Cardiac septum (tissue), 1 donor: ENCODE data around the gene FOLR2. TPM values are rescaled to one million over a fixed set of nuclear protein-coding genes. Genes with fewer than 3 reads are reported as not detected.
"Not testable (repeated sequence)": the region's sequence is repeated elsewhere in the genome, so short reads cannot be mapped to it uniquely, and the experiment has no call there.

Experiments
- DNase-seq: peaks from one replicate; pipeline ENCODE4 v3.0.0-alpha.2; 2020; ENCODE audit warnings: low spot score
- intact Hi-C: fragments of 100-400 bp; cut with DNase I; formaldehyde crosslinking; loops from one replicate; pipeline ENCODE4 v1.14.0; 2022
- long read RNA-seq: library from polyadenylated mRNA; unstranded; transcript quantifications from one replicate; pipeline ENCODE4 v2.0.0, GENCODE V29; 2021
- total RNA-seq: library from RNA; stranded (reverse); fragmentation: NEBNext Ultra II Directional; extraction: Animal tissue kit (Norgen Biotek cat#: 25700); gene quantifications from one replicate; pipeline ENCODE4 v1.2.1, GENCODE V29; 2021
- donor health status: DM: no; HTN: no; CAD: no.

Gene FOLR2
- total RNA-seq, result 11.7 TPM
- long read RNA-seq, partial matches to known transcripts, result 0 of 6 reads
- long read RNA-seq, other reads (novel, unspliced or antisense), result 1 of 6 reads

- intact Hi-C loops, result no loop called here
- DNase-seq, result no peak
Observed at GRCh38 chr11:72216638-72217037, at the start of gene FOLR2. Gene FOLR2, plus strand, starts transcription at chr11:72216794. Its CDS starts 1,791 bp downstream, at chr11:72218585.

DNA sequence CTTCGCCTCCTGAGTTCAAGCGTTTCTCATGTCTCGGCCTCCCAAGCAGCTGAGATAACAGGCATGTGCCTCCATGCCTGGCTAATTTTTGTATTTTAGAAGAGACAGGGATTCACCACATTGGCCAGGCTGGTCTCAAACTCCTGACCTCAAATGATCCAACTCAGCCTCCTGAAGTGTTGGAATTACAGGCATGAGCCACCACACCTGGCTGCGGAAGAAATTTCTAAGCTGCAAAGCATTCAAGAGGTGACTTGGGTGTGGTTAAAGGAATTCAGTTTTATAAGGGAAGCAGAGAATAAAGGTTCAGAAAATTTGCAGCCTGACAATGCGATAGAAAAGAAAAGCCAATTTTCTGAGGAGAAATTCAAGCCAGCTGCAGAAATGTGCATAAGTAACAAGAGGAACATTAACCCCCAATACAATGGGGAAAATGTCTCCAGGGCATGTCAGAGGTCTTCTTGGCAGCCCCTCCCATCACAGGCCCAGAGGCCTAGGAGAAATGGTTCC, 47.5 kb upstream of the FOLR2 start:
- intact Hi-C loops, DNase-seq: not testable (repeated sequence)

DNA sequence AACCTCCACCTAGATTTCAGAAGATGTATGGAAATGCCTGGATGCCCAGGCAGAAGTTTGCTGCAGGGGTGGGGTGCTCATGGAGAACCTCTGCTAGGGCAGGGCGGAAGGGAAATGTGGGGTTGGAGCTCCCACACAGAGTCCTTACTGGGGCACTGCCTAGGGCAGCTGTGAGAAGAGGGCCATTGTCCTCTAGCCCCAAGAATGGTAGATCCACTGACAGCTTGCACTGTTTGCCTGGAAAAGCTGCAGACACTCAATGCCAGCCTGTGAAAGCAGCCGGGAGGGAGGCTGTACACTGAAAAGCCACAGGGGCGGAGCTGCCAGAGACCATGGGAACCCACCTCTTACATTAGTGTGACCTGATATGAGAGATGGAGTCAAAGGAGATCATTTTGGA, 46.8 kb upstream of the FOLR2 start:
- intact Hi-C loops, DNase-seq: not testable (repeated sequence)

- intact Hi-C loops, DNase-seq: not testable (repeated sequence)
Observed at GRCh38 chr11:72172043-72172442, 44.6 kb upstream of the FOLR2 start.

DNA sequence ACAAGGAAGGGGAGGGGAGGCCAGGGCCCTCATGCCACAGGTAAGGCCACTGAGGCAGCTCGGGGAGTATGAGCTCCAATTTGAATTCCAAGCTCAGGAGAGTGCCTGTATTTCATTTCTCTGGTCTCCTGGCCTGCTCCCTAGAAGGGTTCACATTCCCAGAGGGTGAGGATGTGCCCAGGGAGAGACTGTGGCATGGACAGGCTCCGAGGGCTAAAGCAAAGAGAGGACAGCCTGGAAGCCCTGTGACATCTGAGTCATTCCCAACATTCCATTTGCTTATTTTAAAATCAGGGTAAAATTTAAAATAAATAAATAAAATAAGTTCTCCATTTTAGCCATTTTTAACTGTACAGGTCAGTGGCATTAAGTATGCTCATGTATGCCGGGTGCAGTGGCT, 43.3 kb upstream of the FOLR2 start:
- no peak for DNase-seq
- intact Hi-C loops, result no loop called here

GRCh38 chr11:72174302-72175070, 42.1 kb upstream of the FOLR2 start:
- intact Hi-C loops, result no loop called here
- DNase-seq, result no peak

DNA sequence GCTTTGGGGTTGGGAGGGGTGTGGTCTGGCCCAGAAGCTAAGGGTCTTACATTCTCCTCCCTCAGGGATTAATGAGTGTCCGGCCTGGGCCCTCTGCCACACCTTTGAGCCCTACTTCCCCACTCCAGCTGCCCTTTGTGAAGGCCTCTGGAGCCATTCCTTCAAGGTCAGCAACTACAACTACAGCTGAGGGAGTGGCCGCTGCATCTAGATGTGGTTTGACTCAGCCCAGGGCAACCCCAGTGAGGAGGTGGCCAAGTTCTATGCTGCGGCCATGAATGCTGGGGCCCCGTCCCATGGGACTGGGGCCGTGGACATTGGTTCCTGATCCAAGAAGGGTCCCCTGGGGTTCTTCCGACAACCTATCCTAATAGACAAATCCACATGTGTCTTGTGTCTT, 38.9 kb upstream of the FOLR2 start:
- intact Hi-C loops, result no loop called here
- no peak for DNase-seq

DNA sequence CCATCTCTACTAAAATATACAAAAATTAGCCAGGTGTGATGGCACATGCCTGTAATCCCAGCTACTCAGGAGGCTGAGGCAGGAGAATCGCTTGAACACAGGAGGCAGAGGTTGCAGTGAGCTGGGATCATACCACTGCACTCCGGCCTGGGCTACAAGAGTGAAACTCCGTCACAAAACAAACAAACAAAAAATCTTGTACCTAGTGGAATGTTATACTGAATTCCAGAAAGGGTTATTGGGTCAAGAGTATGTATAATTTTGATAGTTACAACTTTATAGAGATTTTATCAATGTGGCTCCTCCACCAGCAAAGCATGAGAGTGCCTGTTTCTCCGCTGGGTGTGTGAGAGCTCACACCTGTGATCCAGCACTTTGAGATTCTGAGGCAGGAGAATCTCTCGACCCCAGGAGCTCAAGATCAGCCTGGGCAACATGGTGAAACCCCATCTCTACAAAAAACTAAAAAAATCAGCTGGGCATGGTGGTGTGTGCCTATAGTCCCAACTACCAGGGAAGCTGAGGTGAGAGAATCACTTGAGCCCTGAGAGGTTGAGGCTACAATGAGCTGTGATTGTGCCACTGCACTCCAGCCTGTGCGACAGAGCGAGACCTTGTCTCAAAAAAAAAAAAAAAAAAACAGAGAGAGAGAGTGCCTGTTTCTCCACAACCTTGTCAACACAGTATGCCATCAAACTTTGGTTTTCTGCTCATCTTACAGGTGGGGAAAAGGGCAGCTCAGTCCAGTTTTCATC, 37.4 kb upstream of the FOLR2 start:
- DNase-seq, result no peak
- intact Hi-C loops, result no loop called here

- DNase-seq, result no peak
- intact Hi-C loops, result no loop called here
Observed at GRCh38 chr11:72179804-72180396, 36.7 kb upstream of the FOLR2 start.

- DNase-seq, intact Hi-C loops: not testable (repeated sequence)
Observed at GRCh38 chr11:72180892-72181552, 35.6 kb upstream of the FOLR2 start.

- DNase-seq, intact Hi-C loops: not testable (repeated sequence)
Observed at GRCh38 chr11:72181553-72181958, 35.0 kb upstream of the FOLR2 start.

DNA sequence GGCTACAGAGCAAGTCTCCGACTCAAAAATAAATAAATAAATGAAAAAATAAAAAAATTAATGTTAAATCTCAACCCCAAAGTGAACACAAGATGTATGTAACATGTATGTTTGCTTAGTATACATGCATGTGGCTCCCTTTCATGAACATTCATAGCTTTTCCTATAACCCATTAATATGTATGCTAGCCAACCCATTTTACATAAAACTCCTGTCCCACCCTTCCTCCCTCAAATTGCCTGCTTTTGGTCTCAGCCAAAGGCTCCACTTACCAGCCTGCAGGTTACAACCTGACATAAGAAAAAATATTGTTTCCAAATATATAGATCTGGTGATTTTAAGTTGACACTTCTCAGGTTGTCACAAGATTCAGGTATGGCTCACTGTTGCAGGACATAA, 28.3 kb upstream of the FOLR2 start:
- DNase-seq, result no peak
- intact Hi-C loops, result no loop called here

DNA sequence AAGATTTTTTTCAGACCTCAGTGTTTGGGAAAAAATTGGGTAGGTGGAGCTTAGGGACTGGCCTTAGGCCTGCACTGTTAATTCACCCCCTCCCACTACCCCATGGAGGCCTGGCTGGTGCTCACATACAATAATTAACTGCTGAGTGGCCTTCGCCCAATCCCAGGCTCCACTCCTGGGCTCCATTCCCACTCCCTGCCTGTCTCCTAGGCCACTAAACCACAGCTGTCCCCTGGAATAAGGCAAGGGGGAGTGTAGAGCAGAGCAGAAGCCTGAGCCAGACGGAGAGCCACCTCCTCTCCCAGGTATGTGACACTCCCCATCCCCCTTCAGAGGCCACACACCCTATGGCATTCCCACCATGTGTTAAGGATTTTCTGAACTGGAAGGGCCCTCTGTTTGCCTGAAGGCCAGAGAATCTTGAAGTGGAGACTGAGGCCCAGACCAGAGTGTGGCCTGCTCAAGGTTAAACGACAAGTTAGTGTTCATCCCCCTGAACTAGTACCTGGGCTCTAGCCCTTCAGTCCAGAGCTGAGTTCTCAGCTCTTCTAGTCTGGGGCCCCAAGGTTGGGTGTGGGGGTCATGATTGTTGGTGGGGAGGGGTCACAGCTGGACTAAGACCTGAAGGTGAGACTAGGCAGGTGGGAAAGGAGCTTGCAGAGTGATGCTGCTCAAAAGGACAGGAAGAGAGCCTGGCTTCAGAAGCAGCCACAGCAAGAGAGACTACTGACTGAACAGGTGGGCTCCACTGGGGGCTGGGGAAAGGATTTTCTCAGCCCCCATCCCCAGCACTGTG, 26.9 kb upstream of the FOLR2 start:
- DNase-seq, result no peak
- intact Hi-C loops, result no loop called here

GRCh38 chr11:72190631-72191071, 25.9 kb upstream of the FOLR2 start:
- intact Hi-C loops, result no loop called here
- no peak for DNase-seq

- intact Hi-C loops, result no loop called here
- no peak for DNase-seq
Observed at GRCh38 chr11:72191961-72192381, 24.6 kb upstream of the FOLR2 start, which contains the start of gene FOLR1. Gene FOLR1, plus strand, starts transcription at chr11:72192140. Its CDS starts 34 bp downstream, at chr11:72192174.

- DNase-seq, result no peak
- intact Hi-C loops, result no loop called here
Observed at GRCh38 chr11:72195518-72196270, 20.9 kb upstream of the FOLR2 start.

DNA sequence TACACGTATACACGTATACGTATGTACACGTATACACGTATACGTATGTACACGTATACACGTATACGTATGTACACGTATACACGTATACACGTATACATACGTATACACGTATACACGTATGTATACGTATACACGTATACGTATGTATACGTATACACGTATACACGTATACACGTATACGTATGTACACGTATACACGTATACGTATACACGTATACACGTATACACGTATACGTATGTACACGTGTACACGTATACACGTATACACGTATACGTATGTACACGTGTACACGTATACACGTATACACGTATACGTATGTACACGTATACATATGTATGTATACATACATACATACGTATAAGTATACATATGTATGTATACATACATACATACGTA, 15.1 kb upstream of the FOLR2 start:
- DNase-seq, intact Hi-C loops: not testable (repeated sequence)

DNA sequence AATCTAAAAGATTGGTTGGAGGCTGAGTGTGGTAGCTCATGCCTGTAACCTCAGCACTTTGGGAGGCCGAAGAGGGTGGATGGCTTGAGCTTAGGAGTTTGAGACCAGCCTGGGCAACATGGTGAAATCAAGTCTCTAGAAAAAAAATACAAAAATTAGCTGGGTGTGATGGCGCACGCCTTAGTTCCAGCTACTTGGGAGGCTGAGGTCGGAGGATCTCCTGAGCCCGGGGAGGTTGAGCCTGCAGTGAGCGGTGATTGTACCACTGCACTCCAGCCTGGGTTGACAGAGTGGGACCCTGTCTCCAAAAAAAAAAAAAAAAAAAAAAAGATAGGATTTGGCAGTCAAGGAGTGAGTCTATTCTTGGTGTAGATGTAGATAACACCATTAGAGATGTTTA, 14.0 kb upstream of the FOLR2 start:
- DNase-seq, result no peak
- intact Hi-C loops, result no loop called here
